Caco-2 (cell line): ENCODE results near the gene HCK. TPM values are rescaled to one million over a fixed set of nuclear protein-coding genes. Genes with fewer than 3 reads are reported as not detected.

ENCODE experiments used
- BruUV-seq: library from RNA; stranded (reverse); fragments of 400-500 nt; replicated peaks from 2 replicates; lab custom pipeline; 2021; lab: Mats Ljungman, UMichigan
- CTCF ChIA-PET: fragments of 300-600 bp; sonication (Branson Sonifier 250); formaldehyde crosslinking; loops from one replicate; lab custom pipeline; 2022; ENCODE audit warnings: antibody characterized with exemption; lab: Charles Lee
- POLR2A ChIA-PET: fragments of 300-600 bp; sonication (Branson Sonifier 250); formaldehyde crosslinking; loops from one replicate; lab custom pipeline; 2022; ENCODE audit warnings: antibody characterized with exemption; lab: Charles Lee
- DNase-seq, 2 experiments: peaks; one replicate each; pipeline versions ENCODE4 v3.0.0 to v3.0.0-alpha.2; 2020 to 2022
- H3K27me3 ChIP-seq: replicated peaks from 2 replicates; pipeline ENCODE4 v1.6.0; 2011; ENCODE audit warnings: low read length; ENCODE audit not compliant: control insufficient read depth, insufficient read depth
- H3K36me3 ChIP-seq: 2 replicates; pipeline ENCODE4 v1.5.1; 2011; ENCODE audit warnings: low read length; ENCODE audit not compliant: control insufficient read depth, insufficient read depth
- H3K4me1 ChIP-seq: fragments of 250-450 bp; sonication (Bioruptor Pico); 2 replicates; pipeline ENCODE4 v1.5.1; 2020; ENCODE audit warnings: mild to moderate bottlenecking
- H3K4me3 ChIP-seq: 2 replicates; pipeline ENCODE4 v1.5.1; 2011; ENCODE audit warnings: low read depth, mild to moderate bottlenecking, control low read depth, low read length
- H3K9me3 ChIP-seq: fragments of 250-450 bp; sonication (Bioruptor Pico); 2 replicates; pipeline ENCODE4 v1.5.1; 2020; ENCODE audit warnings: mild to moderate bottlenecking, moderate library complexity
- H3K27ac Mint-ChIP-seq: one replicate; pipeline ENCODE4 v1.8.0; 2022; ENCODE audit warnings: mixed read lengths; ENCODE audit not compliant: unreplicated experiment
- H3K27me3 Mint-ChIP-seq: one replicate; pipeline ENCODE4 v1.8.0; 2022; ENCODE audit warnings: mixed read lengths; ENCODE audit not compliant: insufficient read depth, unreplicated experiment
- H3K36me3 Mint-ChIP-seq: one replicate; pipeline ENCODE4 v1.8.0; 2022; ENCODE audit warnings: mild to moderate bottlenecking, mixed read lengths; ENCODE audit not compliant: insufficient read depth, unreplicated experiment
- H3K4me1 Mint-ChIP-seq: one replicate; pipeline ENCODE4 v1.8.0; 2022; ENCODE audit warnings: low read depth, mixed read lengths; ENCODE audit not compliant: unreplicated experiment
- H3K4me3 Mint-ChIP-seq: one replicate; pipeline ENCODE4 v1.8.0; 2022; ENCODE audit warnings: mild to moderate bottlenecking, moderate library complexity, mixed read lengths; ENCODE audit not compliant: unreplicated experiment
- H3K9me3 Mint-ChIP-seq: one replicate; pipeline ENCODE4 v1.8.0; 2022; ENCODE audit warnings: mixed read lengths; ENCODE audit not compliant: unreplicated experiment
- CTCF ChIP-seq, 2 experiments: fragments of 200-600 bp in 1 of 2; IDR thresholded peaks; 1 replicate in 1 of 2; 2 replicates in 1 of 2; pipeline versions ENCODE4 v1.5.1 to v1.8.0; 2011 to 2022; ENCODE audit warnings: antibody characterized with exemption in 1 of 2, control low read depth in 1 of 2, inconsistent platforms in 1 of 2, low read depth in 1 of 2, low read length in 1 of 2, mild to moderate bottlenecking in 1 of 2, moderate library complexity in 1 of 2; ENCODE audit not compliant: insufficient read depth in 1 of 2, severe bottlenecking in 1 of 2, unreplicated experiment in 1 of 2
- intact Hi-C: fragments of 100-400 bp; cut with micrococcal nuclease; formaldehyde crosslinking; loops from one replicate; pipeline ENCODE4 v1.10.0; 2022; ENCODE audit not compliant: unreplicated experiment
- total RNA-seq: library from RNA; stranded (reverse); gene quantifications from 2 replicates; pipeline ENCODE4 v1.2.3, GENCODE V29; 2022

Gene HCK
- total RNA-seq, 1 experiment from 2014 or later: not detected

- Histone ChIP-seq H3K36me3 (no peaks in the 10 kb centered on the region), H3K27me3 (no peaks in the 10 kb centered on the region), H3K4me3 (no peak overlapping the region; the same call in 1 of the 2 replicates), H3K4me1 (peaks cover 12% of the 10 kb centered on the region), H3K9me3 (no peaks in the 10 kb centered on the region)
- Mint-ChIP-seq H3K4me1 (peaks cover 7% of the 10 kb centered on the region), H3K4me3 (peak overlapping the region; percentile 93), H3K27ac (no peak overlapping the region), H3K27me3 (peaks cover 6% of the 10 kb centered on the region), H3K9me3 (no peaks in the 10 kb centered on the region), H3K36me3 (peaks cover 32% of the 10 kb centered on the region)
- POLR2A ChIA-PET: interaction anchor here (0.5 kb wide), 1 partner anchor 287 kb away, joined by 5 read pairs; no protein-coding TSS in a partner anchor
- BruUV-seq: no TSS peak
- CTCF ChIA-PET: no interaction called here
- intact Hi-C loops: no loop called here
- no peak for TF ChIP-seq CTCF (IDR thresholded peaks at IDR 0.05; ENCODE audit: insufficient read depth in 1 of 2, low read depth in 1 of 2, low read length in 1 of 2, severe bottlenecking in 1 of 2, unreplicated experiment in 1 of 2)
- DNase-seq: no peak
These were observed 59.2 kb downstream of the HCK start for GRCh38 chr20:32111156-32111686.

- no peaks in the 10 kb centered on the region for H3K9me3 ChIP-seq
- no peak for DNase-seq
- no TSS peak for BruUV-seq
- no peaks in the 10 kb centered on the region for H3K9me3 Mint-ChIP-seq
- H3K4me1 Mint-ChIP-seq: peaks cover 7% of the 10 kb centered on the region
- peaks cover 4% of the 10 kb centered on the region for H3K27me3 Mint-ChIP-seq
- H3K36me3 Mint-ChIP-seq: peaks cover 38% of the 10 kb centered on the region
- H3K27ac Mint-ChIP-seq: no peak overlapping the region
- ChIA-PET CTCF (no interaction called here), POLR2A (no interaction called here)
- TF ChIP-seq CTCF (IDR thresholded peaks at IDR 0.05; ENCODE audit: insufficient read depth in 1 of 2, low read depth in 1 of 2, low read length in 1 of 2, severe bottlenecking in 1 of 2, unreplicated experiment in 1 of 2): no peak
- H3K4me1 ChIP-seq: peaks cover 12% of the 10 kb centered on the region
- no peak overlapping the region for H3K4me3 ChIP-seq
- intact Hi-C loops: no loop called here
- H3K36me3 ChIP-seq: no peaks in the 10 kb centered on the region
- H3K27me3 ChIP-seq: no peaks in the 10 kb centered on the region
- no peak overlapping the region for H3K4me3 Mint-ChIP-seq
These were observed 59.7 kb downstream of the HCK start for GRCh38 chr20:32111753-32112152.

GRCh38 chr20:32112841-32113240, 60.8 kb downstream of the HCK start:
- Mint-ChIP-seq H3K4me3 (no peak overlapping the region), H3K36me3 (peaks cover 40% of the 10 kb centered on the region), H3K27ac (no peak overlapping the region), H3K27me3 (no peaks in the 10 kb centered on the region), H3K9me3 (no peaks in the 10 kb centered on the region), H3K4me1 (peaks cover 7% of the 10 kb centered on the region)
- peaks cover 12% of the 10 kb centered on the region for H3K4me1 ChIP-seq
- ChIA-PET CTCF (no interaction called here), POLR2A (no interaction called here)
- H3K9me3 ChIP-seq: no peaks in the 10 kb centered on the region
- no TSS peak for BruUV-seq
- intact Hi-C loops: no loop called here
- peak in 1 of 2 experiments; percentile 31 for DNase-seq
- no peaks in the 10 kb centered on the region for H3K36me3 ChIP-seq
- H3K4me3 ChIP-seq: no peak overlapping the region
- H3K27me3 ChIP-seq: no peaks in the 10 kb centered on the region
- no peak for TF ChIP-seq CTCF (IDR thresholded peaks at IDR 0.05; ENCODE audit: insufficient read depth in 1 of 2, low read depth in 1 of 2, low read length in 1 of 2, severe bottlenecking in 1 of 2, unreplicated experiment in 1 of 2)
